Measurements from ENCODE around the gene HDAC4. TPM values are rescaled to one million over a fixed set of nuclear protein-coding genes. Genes with fewer than 3 reads are reported as not detected.

HDAC4 gene
- total RNA-seq, 2 donors from 2014 or later = 9.3 to 139 TPM

- intact Hi-C loops (cut with DNase I) = no loop called here
- Histone ChIP-seq H3K36me3 (replicated peaks in 1 of 2; ENCODE audit: insufficient read depth in 1 of 2, low read depth in 2 of 2) (no peaks in the 10 kb centered on the region), H3K9me3 (no peaks in the 10 kb centered on the region), H3K4me3 (no peak overlapping the region), H3K27me3 (no peaks in the 10 kb centered on the region), H3K27ac (no peak overlapping the region), H3K4me1 (no peaks in the 10 kb centered on the region)
- no peak for DNase-seq
- 81% methylated on average over 9 to 13 of the region's 13 CpGs for WGBS, 2 donors
- no peak for ATAC-seq
- TF ChIP-seq POLR2A (IDR thresholded peaks at IDR 0.05) (no peak), CTCF (IDR thresholded peaks at IDR 0.05) (no peak)
These were observed 387.7 kb downstream of the HDAC4 start for GRCh38 chr2:239012936-239013677.

- H3K27me3 ChIP-seq = no peaks in the 10 kb centered on the region
- ATAC-seq (no peak), DNase-seq (no peak)
- WGBS, 2 donors = 83% methylated on average over 2 to 9 of the region's 9 CpGs
- H3K4me3 ChIP-seq = no peak overlapping the region
- TF ChIP-seq CTCF (IDR thresholded peaks at IDR 0.05) (no peak), POLR2A (IDR thresholded peaks at IDR 0.05) (no peak)
- H3K27ac ChIP-seq = no peak overlapping the region
- H3K4me1 ChIP-seq = no peaks in the 10 kb centered on the region
- no peaks in the 10 kb centered on the region for H3K9me3 ChIP-seq
- no peaks in the 10 kb centered on the region for H3K36me3 ChIP-seq (replicated peaks in 1 of 2; ENCODE audit: insufficient read depth in 1 of 2, low read depth in 2 of 2)
- intact Hi-C loops (cut with DNase I) = no loop called here
These were observed 388.6 kb downstream of the HDAC4 start for GRCh38 chr2:239012228-239012627.

- no peaks in the 10 kb centered on the region for H3K9me3 ChIP-seq
- intact Hi-C loops (cut with DNase I) = no loop called here
- H3K36me3 ChIP-seq (replicated peaks in 1 of 2; ENCODE audit: insufficient read depth in 1 of 2, low read depth in 2 of 2) = no peaks in the 10 kb centered on the region
- no peak for DNase-seq
- H3K4me1 ChIP-seq = no peaks in the 10 kb centered on the region
- 26 to 52% methylated on average over 11 to 12 of the region's 12 CpGs for WGBS, 2 donors
- TF ChIP-seq CTCF (IDR thresholded peaks at IDR 0.05) (no peak), POLR2A (IDR thresholded peaks at IDR 0.05) (no peak)
- no peak for ATAC-seq
- no peak overlapping the region for H3K27ac ChIP-seq
- no peak overlapping the region for H3K4me3 ChIP-seq
- no peaks in the 10 kb centered on the region for H3K27me3 ChIP-seq
These were observed 391.2 kb downstream of the HDAC4 start for GRCh38 chr2:239009589-239009961.

DNA sequence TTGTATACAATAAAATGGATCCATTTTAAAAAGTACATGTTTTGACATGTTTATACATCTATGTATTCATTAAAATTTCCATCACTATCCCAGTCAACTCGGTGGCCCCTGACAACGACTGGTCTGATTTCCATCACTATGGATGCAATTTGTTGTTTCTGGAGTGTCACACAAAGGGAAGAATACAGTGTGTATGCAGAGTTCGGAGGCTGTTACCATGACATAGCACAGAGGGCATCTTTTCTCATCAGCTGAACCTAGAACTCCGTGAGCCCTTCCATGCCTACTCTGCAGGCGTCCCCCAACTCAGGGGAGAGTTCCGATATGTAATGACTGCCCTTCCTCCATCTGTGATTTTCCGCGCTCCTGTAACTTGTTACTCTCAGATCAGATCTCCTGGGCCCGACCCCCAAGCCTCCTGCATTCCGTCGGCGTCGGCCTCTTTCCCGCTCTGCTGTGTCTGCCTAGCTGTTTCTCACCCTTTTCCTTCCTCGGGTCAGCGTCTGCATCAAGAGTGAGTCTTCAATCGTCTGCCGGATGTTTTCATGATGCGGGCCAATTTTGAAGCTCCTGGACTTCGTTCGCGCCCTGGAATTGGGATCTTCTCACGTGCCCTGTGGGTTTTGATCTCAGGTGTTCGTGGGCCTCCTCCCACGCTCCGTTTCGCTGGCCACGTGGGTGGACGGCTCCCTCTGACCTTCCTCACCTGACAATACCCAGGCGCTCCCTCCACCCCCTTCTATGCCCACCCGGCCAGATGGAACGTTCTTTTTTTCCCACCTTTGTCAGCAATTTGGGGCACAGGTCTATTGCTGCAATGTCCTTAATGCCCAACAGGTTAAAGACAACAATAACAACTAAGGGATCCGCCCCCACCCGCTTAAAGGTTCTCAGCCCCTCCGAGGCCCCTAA, 391.9 kb downstream of the HDAC4 start:
- ATAC-seq (no peak), DNase-seq (no peak)
- 70 to 82% methylated on average over 35 of the region's 35 CpGs for WGBS, 2 donors
- H3K36me3 ChIP-seq (replicated peaks in 1 of 2; ENCODE audit: insufficient read depth in 1 of 2, low read depth in 2 of 2) = no peaks in the 10 kb centered on the region
- H3K27ac ChIP-seq = no peak overlapping the region
- H3K4me3 ChIP-seq = no peak overlapping the region
- H3K27me3 ChIP-seq = no peaks in the 10 kb centered on the region
- no peak for TF ChIP-seq CTCF (IDR thresholded peaks at IDR 0.05)
- TF ChIP-seq POLR2A (IDR thresholded peaks at IDR 0.05) = no peak
- intact Hi-C loops (cut with DNase I) = no loop called here
- no peaks in the 10 kb centered on the region for H3K4me1 ChIP-seq
- no peaks in the 10 kb centered on the region for H3K9me3 ChIP-seq
